ENCODE data around the gene ALDH1L1. TPM values are rescaled to one million over a fixed set of nuclear protein-coding genes. Genes with fewer than 3 reads are reported as not detected.

Gene ALDH1L1
- total and polyA plus RNA-seq, 2 of the 13 experiments (the other 11 are each of a cell fraction or from before 2014, with no cell fraction given) = 11.2 to 28.7 TPM

GRCh38 chr3:126100269-126100633, 80.1 kb downstream of the ALDH1L1 start (continued):
- TF ChIP-seq ZC3H4 (CRISPR knock-in tag; IDR thresholded peaks at IDR 0.05; ENCODE audit: borderline replicate concordance) = no peak
- TF ChIP-seq ARNT (IDR thresholded peaks at IDR 0.05) = no peak
- TF ChIP-seq NCOA2 (CRISPR knock-in tag; IDR thresholded peaks at IDR 0.05) = no peak
- TF ChIP-seq FOXO1 (CRISPR knock-in tag; IDR thresholded peaks at IDR 0.05) = no peak
- no peak for TF ChIP-seq FUBP1 (CRISPR knock-in tag; IDR thresholded peaks at IDR 0.05; ENCODE audit: borderline replicate concordance)
- TF ChIP-seq TERF1 (CRISPR knock-in tag; IDR thresholded peaks at IDR 0.05) = no peak

- DNase-seq (ENCODE audit: low spot score) (no peak), ATAC-seq (no peak), FAIRE-seq (no peak)
- ChIA-PET POLR2A (no interaction called here), CTCF (ENCODE audit: low intra/inter-chr PET ratio, low total read pairs) (no interaction called here)
- no peak overlapping the region for H2AFZ ChIP-seq (ENCODE audit: low read length)
- no peaks in the 10 kb centered on the region for H4K20me1 ChIP-seq (ENCODE audit: insufficient read depth, low read length)
- in situ Hi-C loops (cut with HindIII; ENCODE audit: extremely low pct_ligation_motif_present, low pct_unique_long_range_greater_than_20kb) (no loop called here), intact Hi-C loops (cut with micrococcal nuclease; ENCODE audit: unreplicated experiment) (no loop called here)
- no peak overlapping the region for H3K9ac ChIP-seq (ENCODE audit: insufficient read depth, low read depth, low read length)
- no TSS peak for BruUV-seq (replicated peaks)
- TF ChIP-seq RELA (CRISPR knock-in tag; IDR thresholded peaks at IDR 0.05) (no peak), SATB2 (CRISPR knock-in tag; IDR thresholded peaks at IDR 0.05) (no peak), KLF9 (CRISPR knock-in tag; IDR thresholded peaks at IDR 0.05; ENCODE audit: low read depth) (no peak), NFE2L2 (IDR thresholded peaks at IDR 0.05; ENCODE audit: low read length) (no peak), PITX1 (CRISPR knock-in tag; IDR thresholded peaks at IDR 0.05) (no peak), SMYD3 (CRISPR knock-in tag; IDR thresholded peaks at IDR 0.05) (no peak), ZNF713 (CRISPR knock-in tag; IDR thresholded peaks at IDR 0.05) (no peak), SNRNP70 (IDR thresholded peaks at IDR 0.05; ENCODE audit: low read depth, low read length) (no peak), GATAD2A (CRISPR knock-in tag; IDR thresholded peaks at IDR 0.05) (no peak), ZNF660 (CRISPR knock-in tag; IDR thresholded peaks at IDR 0.05; ENCODE audit: borderline replicate concordance, low read depth) (no peak)
- WGBS (ENCODE audit: low lambda C conversion rate) = 80% methylated on average over 1 of the region's 2 CpGs
- H3K4me1 ChIP-seq (ENCODE audit: insufficient read depth, low read length) = no peaks in the 10 kb centered on the region
- no peaks in the 10 kb centered on the region for H3K79me2 ChIP-seq (ENCODE audit: insufficient read depth, low read length)
- no peaks in the 10 kb centered on the region for H3K36me3 ChIP-seq (replicated peaks in 1 of 2; ENCODE audit: control insufficient read depth in 1 of 2, insufficient read depth in 2 of 2, low read length in 2 of 2)
- no peak overlapping the region for H3K4me3 ChIP-seq (replicated peaks in 1 of 3; ENCODE audit: insufficient read depth in 1 of 3, low read depth in 2 of 3, low read length in 3 of 3)
- H3K27me3 ChIP-seq (ENCODE audit: control insufficient read depth in 1 of 2, insufficient read depth in 2 of 2, low read length in 2 of 2) = no peaks in the 10 kb centered on the region; a peak in 1 of 5 replicates
- no peak overlapping the region for H3K27ac ChIP-seq (ENCODE audit: extremely low read length, insufficient read depth, low read length)
- peaks cover 13% of the 10 kb centered on the region; the same call in 1 of the 2 replicates for H3K9me3 ChIP-seq (ENCODE audit: low read length)
- H3K4me2 ChIP-seq (ENCODE audit: low read depth, low read length) = no peak overlapping the region
Observed at GRCh38 chr3:126098391-126098858, 82.0 kb downstream of the ALDH1L1 start.

Measured in HepG2 (cell line).